ENCODE data around the gene EYA3. TPM values are rescaled to one million over a fixed set of nuclear protein-coding genes. Genes with fewer than 3 reads are reported as not detected.

The EYA3 gene
- 10 to 100 TPM; 16.9 to 58.0 (median 57.7) TPM for polyA plus RNA-seq (ENCODE audit: insufficient read length in 4 of 4)

- peak; percentile 93 to 95 (median 94) for DNase-seq (ENCODE audit: low read depth in 4 of 4, low spot score in 3 of 4)
Observed at GRCh38 chr1:28088168-28088961, at the start of gene EYA3. Gene EYA3, minus strand, starts transcription at chr1:28088610. Its CDS starts 30,584 bp downstream, at chr1:28058026.

- no peak for DNase-seq (ENCODE audit: low read depth in 4 of 4, low spot score in 3 of 4)
Observed at GRCh38 chr1:28136922-28137613, 48.7 kb upstream of the EYA3 start.

GRCh38 chr1:28136169-28136921, 47.9 kb upstream of the EYA3 start:
- DNase-seq (ENCODE audit: low read depth in 4 of 4, low spot score in 3 of 4), result no peak

- DNase-seq (ENCODE audit: low read depth in 4 of 4, low spot score in 3 of 4), result peak in 2 of 4 donors; percentile 21 to 27
Observed at GRCh38 chr1:28135371-28136168, 47.2 kb upstream of the EYA3 start.

GRCh38 chr1:28134651-28135207, 46.3 kb upstream of the EYA3 start:
- DNase-seq (ENCODE audit: low read depth in 4 of 4, low spot score in 3 of 4), result no peak

- peak in 2 of 4 donors; percentile 16 to 21 for DNase-seq (ENCODE audit: low read depth in 4 of 4, low spot score in 3 of 4)
Observed at GRCh38 chr1:28132171-28133167, 44.1 kb upstream of the EYA3 start.

- no peak for DNase-seq (ENCODE audit: low read depth in 4 of 4, low spot score in 3 of 4)
Observed at GRCh38 chr1:28130901-28131300, 42.5 kb upstream of the EYA3 start.

GRCh38 chr1:28129150-28129549, 40.7 kb upstream of the EYA3 start:
- DNase-seq (ENCODE audit: low read depth in 4 of 4, low spot score in 3 of 4), result no peak

GRCh38 chr1:28127617-28128257, 39.3 kb upstream of the EYA3 start:
- DNase-seq (ENCODE audit: low read depth in 4 of 4, low spot score in 3 of 4), result no peak

GRCh38 chr1:28126783-28127490, 38.5 kb upstream of the EYA3 start:
- DNase-seq (ENCODE audit: low read depth in 4 of 4, low spot score in 3 of 4), result no peak

- no peak for DNase-seq (ENCODE audit: low read depth in 4 of 4, low spot score in 3 of 4)
Observed at GRCh38 chr1:28126212-28126611, 37.8 kb upstream of the EYA3 start.

GRCh38 chr1:28123461-28123961, 35.1 kb upstream of the EYA3 start:
- no peak for DNase-seq (ENCODE audit: low read depth in 4 of 4, low spot score in 3 of 4)

GRCh38 chr1:28122183-28122582, 33.8 kb upstream of the EYA3 start:
- no peak for DNase-seq (ENCODE audit: low read depth in 4 of 4, low spot score in 3 of 4)

GRCh38 chr1:28119556-28119955, 31.1 kb upstream of the EYA3 start:
- DNase-seq (ENCODE audit: low read depth in 4 of 4, low spot score in 3 of 4), result no peak

- DNase-seq (ENCODE audit: low read depth in 4 of 4, low spot score in 3 of 4), result no peak
Observed at GRCh38 chr1:28118640-28119307, 30.4 kb upstream of the EYA3 start.

GRCh38 chr1:28115267-28115666, 26.9 kb upstream of the EYA3 start:
- no peak for DNase-seq (ENCODE audit: low read depth in 4 of 4, low spot score in 3 of 4)

GRCh38 chr1:28114844-28115243, 26.4 kb upstream of the EYA3 start:
- no peak for DNase-seq (ENCODE audit: low read depth in 4 of 4, low spot score in 3 of 4)

All from left renal pelvis (tissue), 4 donors.